ENCODE data around the gene CRLF2. TPM values are rescaled to one million over a fixed set of nuclear protein-coding genes. Genes with fewer than 3 reads are reported as not detected.

CRLF2 gene
- total RNA-seq, 1 experiment from 2014 or later, result not detected

DNA sequence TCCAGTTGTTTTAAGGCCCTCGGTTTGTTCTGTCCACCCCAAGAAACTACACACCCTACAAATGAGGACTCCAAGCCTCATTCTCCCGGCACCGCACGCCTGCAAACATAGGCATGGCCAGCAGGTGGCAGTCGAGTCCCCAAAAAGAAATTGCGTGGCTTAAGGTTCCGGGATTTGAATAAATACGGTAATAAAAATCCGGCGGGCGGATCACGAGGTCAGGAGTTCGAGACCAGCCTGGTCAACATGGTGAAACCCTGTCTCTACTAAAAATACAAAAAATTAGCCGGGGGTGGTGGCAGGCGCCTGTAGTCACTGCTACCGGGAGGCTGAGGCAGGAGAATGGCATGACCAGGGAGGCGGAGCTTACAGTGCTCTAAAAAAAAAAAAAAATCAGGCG is 34.4 kb upstream of the CRLF2 start (continued):
- TF ChIP-seq, protein P1, sequence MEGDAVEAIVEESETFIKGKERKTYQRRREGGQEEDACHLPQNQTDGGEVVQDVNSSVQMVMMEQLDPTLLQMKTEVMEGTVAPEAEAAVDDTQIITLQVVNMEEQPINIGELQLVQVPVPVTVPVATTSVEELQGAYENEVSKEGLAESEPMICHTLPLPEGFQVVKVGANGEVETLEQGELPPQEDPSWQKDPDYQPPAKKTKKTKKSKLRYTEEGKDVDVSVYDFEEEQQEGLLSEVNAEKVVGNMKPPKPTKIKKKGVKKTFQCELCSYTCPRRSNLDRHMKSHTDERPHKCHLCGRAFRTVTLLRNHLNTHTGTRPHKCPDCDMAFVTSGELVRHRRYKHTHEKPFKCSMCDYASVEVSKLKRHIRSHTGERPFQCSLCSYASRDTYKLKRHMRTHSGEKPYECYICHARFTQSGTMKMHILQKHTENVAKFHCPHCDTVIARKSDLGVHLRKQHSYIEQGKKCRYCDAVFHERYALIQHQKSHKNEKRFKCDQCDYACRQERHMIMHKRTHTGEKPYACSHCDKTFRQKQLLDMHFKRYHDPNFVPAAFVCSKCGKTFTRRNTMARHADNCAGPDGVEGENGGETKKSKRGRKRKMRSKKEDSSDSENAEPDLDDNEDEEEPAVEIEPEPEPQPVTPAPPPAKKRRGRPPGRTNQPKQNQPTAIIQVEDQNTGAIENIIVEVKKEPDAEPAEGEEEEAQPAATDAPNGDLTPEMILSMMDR (IDR thresholded peaks at IDR 0.05), result peak; percentile 97
- TF ChIP-seq, protein P2, sequence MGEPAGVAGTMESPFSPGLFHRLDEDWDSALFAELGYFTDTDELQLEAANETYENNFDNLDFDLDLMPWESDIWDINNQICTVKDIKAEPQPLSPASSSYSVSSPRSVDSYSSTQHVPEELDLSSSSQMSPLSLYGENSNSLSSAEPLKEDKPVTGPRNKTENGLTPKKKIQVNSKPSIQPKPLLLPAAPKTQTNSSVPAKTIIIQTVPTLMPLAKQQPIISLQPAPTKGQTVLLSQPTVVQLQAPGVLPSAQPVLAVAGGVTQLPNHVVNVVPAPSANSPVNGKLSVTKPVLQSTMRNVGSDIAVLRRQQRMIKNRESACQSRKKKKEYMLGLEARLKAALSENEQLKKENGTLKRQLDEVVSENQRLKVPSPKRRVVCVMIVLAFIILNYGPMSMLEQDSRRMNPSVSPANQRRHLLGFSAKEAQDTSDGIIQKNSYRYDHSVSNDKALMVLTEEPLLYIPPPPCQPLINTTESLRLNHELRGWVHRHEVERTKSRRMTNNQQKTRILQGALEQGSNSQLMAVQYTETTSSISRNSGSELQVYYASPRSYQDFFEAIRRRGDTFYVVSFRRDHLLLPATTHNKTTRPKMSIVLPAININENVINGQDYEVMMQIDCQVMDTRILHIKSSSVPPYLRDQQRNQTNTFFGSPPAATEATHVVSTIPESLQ (CRISPR knock-in tag; IDR thresholded peaks at IDR 0.05), result no peak
- no peak for TF ChIP-seq ZBTB21 (CRISPR knock-in tag; IDR thresholded peaks at IDR 0.05; ENCODE audit: borderline replicate concordance)
- no peak for TF ChIP-seq PRRX2 (CRISPR knock-in tag; IDR thresholded peaks at IDR 0.05)
- no peak for TF ChIP-seq ZNF263 (CRISPR knock-in tag; IDR thresholded peaks at IDR 0.05; ENCODE audit: low read depth)
- TF ChIP-seq, protein P3, sequence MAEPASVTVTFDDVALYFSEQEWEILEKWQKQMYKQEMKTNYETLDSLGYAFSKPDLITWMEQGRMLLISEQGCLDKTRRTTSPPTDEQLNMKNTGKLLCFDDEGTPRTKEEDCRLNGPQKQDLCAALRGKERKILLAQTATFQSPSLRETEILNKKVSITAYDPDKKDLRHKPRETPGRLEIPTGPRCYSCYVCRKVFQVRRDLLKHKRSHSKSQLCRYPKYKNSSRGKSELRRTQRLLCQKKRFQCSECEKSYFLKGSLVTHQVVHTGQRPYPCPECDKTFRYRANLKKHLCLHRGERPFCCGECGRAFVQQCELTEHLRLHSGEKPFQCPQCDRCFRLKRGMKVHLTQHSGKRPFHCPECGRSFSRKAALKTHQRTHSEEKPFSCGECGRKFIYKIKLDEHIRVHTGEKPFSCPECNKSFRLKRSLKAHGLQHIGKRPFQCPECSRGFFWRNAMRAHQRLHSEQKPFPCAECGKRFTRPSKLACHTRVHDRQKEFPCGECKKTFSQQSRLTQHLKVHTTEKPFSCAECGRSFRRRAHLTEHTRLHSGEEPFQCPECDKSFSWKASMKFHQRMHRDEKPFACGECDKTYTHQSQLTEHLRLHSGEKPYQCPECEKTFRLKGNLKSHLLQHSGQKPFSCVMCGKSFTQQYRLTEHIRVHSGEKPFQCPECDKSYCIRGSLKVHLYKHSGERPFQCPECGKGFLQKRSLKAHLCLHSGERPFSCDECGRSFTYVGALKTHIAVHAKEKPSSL (CRISPR knock-in tag; conservative IDR thresholded peaks at IDR 0.05), result no peak
- TF ChIP-seq, protein P4, sequence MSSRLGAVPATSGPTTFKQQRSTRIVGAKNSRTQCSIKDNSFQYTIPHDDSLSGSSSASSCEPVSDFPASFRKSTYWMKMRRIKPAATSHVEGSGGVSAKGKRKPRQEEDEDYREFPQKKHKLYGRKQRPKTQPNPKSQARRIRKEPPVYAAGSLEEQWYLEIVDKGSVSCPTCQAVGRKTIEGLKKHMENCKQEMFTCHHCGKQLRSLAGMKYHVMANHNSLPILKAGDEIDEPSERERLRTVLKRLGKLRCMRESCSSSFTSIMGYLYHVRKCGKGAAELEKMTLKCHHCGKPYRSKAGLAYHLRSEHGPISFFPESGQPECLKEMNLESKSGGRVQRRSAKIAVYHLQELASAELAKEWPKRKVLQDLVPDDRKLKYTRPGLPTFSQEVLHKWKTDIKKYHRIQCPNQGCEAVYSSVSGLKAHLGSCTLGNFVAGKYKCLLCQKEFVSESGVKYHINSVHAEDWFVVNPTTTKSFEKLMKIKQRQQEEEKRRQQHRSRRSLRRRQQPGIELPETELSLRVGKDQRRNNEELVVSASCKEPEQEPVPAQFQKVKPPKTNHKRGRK (CRISPR knock-in tag; IDR thresholded peaks at IDR 0.05; ENCODE audit: borderline replicate concordance), result no peak
- TF ChIP-seq, protein P5, sequence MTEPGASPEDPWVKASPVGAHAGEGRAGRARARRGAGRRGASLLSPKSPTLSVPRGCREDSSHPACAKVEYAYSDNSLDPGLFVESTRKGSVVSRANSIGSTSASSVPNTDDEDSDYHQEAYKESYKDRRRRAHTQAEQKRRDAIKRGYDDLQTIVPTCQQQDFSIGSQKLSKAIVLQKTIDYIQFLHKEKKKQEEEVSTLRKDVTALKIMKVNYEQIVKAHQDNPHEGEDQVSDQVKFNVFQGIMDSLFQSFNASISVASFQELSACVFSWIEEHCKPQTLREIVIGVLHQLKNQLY (CRISPR knock-in tag; IDR thresholded peaks at IDR 0.05), result no peak
- TF ChIP-seq, protein P6, sequence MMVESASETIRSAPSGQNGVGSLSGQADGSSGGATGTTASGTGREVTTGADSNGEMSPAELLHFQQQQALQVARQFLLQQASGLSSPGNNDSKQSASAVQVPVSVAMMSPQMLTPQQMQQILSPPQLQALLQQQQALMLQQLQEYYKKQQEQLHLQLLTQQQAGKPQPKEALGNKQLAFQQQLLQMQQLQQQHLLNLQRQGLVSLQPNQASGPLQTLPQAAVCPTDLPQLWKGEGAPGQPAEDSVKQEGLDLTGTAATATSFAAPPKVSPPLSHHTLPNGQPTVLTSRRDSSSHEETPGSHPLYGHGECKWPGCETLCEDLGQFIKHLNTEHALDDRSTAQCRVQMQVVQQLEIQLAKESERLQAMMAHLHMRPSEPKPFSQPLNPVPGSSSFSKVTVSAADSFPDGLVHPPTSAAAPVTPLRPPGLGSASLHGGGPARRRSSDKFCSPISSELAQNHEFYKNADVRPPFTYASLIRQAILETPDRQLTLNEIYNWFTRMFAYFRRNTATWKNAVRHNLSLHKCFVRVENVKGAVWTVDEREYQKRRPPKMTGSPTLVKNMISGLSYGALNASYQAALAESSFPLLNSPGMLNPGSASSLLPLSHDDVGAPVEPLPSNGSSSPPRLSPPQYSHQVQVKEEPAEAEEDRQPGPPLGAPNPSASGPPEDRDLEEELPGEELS (CRISPR knock-in tag; IDR thresholded peaks at IDR 0.05), result no peak
- no peak for TF ChIP-seq GTF2I (CRISPR knock-in tag; conservative IDR thresholded peaks at IDR 0.05)

DNA sequence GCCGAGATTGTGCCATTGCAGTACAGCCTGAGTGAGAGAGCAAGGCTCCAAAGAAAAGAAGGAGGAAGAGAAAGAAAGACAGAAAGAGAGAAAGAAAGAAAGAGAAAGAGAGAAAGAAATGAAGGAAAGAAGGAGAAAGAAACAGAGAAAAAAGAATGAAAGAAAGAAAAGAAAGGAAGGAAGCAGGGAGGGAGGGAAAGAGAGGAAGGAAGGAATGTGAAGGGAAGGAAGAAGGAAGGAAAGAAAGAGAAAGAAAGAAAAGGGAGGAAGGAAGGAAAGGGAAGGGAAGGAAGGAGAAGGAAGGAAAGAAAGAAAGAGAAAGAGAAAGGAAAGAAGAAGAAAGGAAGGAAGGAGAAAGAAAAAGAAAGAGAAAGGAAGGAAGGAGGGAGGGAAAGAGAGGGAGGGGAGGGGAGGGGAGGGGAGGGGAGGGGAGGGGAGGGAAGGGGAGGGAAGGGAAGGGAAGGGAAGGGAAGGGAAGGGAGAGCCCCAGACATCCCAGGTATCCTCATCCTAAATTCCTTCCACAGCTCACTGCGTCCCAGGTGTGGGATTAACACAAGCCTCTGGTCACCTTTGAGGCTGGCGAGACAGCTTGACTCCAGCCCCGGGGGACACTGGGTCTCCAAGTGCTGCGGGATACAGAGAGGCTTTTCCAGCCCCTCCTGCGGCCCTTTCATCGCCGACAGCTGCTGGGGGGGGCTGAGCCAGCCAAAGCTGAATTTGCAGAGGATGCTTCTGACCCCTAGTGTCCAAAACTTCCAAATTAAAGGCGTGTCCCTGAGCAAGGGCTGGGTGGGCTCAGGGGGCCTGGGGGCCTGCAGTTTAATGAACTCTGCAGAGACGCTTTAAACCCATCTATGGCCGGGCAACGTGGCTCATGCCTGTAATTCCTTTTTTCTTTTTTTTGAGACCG is 32.0 kb upstream of the CRLF2 start:
- POLR2A ChIA-PET, result no interaction called here
- peak; percentile 73 for TF ChIP-seq ZNF423 (CRISPR knock-in tag; IDR thresholded peaks at IDR 0.05)
- TF ChIP-seq NFYB (CRISPR knock-in tag; conservative IDR thresholded peaks at IDR 0.05; ENCODE audit: low read depth), result no peak
- 0 out of 2 replicates have a peak, but pooled peaks have one; percentile 13 for TF ChIP-seq ETV6 (CRISPR knock-in tag; IDR thresholded peaks at IDR 0.05)
- TF ChIP-seq, protein P4 (CRISPR knock-in tag; IDR thresholded peaks at IDR 0.05; ENCODE audit: borderline replicate concordance), result peak; percentile 97
- no peak for TF ChIP-seq GTF2I (CRISPR knock-in tag; conservative IDR thresholded peaks at IDR 0.05)
- TF ChIP-seq, protein P7, sequence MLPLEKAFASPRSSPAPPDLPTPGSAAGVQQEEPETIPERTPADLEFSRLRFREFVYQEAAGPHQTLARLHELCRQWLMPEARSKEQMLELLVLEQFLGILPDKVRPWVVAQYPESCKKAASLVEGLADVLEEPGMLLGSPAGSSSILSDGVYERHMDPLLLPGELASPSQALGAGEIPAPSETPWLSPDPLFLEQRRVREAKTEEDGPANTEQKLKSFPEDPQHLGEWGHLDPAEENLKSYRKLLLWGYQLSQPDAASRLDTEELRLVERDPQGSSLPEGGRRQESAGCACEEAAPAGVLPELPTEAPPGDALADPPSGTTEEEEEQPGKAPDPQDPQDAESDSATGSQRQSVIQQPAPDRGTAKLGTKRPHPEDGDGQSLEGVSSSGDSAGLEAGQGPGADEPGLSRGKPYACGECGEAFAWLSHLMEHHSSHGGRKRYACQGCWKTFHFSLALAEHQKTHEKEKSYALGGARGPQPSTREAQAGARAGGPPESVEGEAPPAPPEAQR (CRISPR knock-in tag; IDR thresholded peaks at IDR 0.05), result no peak
- CTCF ChIA-PET, result no interaction called here
- Mint-ChIP-seq H3K4me3 (peak overlapping the region; percentile 50), H3K36me3 (no peaks in the 10 kb centered on the region), H3K4me1 (peaks cover 20% of the 10 kb centered on the region), H3K9me3 (no peaks in the 10 kb centered on the region), H3K27me3 (ENCODE audit: low read depth) (peaks cover 2% of the 10 kb centered on the region; the same call in 1 of the 2 replicates), H3K27ac (peak overlapping the region; percentile 47; the same call in 1 of the 2 replicates)
- DNase-seq (ENCODE audit: low spot score) (peak; percentile 77), ATAC-seq (peak; percentile 41)
